HG03378 (cell line): ENCODE measurements around the gene CEP128.

Experiments
- ATAC-seq: cut with Tn5 transposase; IDR thresholded peaks from one replicate; pipeline ENCODE4 v1.9.1; 2021; ENCODE audit warnings: mild to moderate bottlenecking, moderate library complexity; ENCODE audit not compliant: unreplicated experiment

CEP128 gene

DNA sequence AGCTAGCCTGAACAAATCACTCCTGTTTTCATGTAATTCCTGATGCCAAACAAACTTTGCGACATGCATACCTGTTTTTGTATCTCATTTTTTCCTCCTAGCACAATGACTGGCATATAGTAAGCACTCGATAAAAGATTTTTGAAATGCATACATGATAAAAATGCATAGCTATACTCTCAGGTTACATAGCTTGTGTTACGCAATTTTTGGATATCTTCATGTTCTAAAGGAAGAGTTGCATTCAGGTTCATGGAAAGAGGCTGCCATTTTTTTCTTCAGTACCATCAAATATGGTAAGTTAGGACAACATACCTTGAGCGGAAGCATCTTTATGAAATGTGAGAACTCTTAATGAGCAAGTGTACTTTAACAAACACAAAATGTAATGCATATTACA is 445.4 kb downstream of the CEP128 start:
- no peak for ATAC-seq

DNA sequence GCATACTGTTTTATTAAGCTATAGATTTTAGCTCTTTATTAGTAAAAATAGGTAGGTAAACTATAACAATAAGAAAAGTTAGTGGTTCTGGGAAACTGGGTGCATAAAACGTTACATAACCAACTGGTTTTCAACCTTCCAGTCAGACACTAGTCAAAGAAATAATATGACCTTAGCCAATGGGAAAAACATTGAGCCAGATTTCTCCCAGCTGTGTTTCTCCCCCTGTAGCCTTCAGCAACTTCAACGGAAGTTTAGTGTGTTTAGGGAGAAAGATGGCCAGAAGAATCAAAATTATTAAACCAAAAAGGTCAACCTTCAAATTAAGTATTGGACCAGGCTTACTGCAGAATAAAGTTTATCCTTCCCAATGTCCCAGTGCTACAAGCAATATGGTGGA is 446.8 kb downstream of the CEP128 start:
- ATAC-seq: no peak

DNA sequence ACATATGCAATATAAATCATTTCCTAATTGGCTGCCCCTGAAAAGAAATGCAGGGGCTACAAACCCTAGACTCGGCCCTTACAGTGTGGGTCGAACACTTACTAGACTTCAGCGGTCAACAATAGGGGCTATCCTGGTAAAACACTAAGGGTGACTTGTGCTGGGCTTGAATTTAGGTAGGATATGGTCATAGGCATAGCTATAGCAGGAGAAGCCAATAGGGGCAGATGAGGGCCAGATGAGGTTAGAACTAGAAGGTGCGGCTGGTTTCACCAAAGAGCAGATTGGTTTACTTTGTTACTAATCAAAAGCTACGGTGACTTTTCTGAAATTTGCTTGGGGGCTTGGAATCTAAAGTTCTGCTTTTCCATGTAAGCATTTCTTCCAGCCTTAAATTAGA is 447.9 kb downstream of the CEP128 start:
- no peak for ATAC-seq

DNA sequence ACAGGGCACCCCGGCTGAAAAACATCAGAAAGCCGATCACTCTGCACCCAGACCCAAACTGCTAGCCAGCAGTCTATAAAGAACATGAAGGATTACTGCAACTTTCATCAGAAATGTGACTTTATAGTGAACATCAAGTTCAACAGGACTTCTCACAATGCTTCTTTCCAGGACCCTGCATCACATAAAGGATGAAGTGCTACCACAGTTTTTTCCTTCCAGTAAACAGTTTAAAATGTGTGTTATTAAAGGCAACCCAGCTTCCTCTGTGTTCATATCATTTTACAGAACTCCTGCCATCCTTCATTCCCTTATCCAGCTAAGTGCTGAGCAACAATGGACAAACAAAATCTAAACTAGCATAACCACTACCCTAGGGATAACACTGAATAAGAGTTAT is 449.9 kb downstream of the CEP128 start:
- ATAC-seq: no peak

DNA sequence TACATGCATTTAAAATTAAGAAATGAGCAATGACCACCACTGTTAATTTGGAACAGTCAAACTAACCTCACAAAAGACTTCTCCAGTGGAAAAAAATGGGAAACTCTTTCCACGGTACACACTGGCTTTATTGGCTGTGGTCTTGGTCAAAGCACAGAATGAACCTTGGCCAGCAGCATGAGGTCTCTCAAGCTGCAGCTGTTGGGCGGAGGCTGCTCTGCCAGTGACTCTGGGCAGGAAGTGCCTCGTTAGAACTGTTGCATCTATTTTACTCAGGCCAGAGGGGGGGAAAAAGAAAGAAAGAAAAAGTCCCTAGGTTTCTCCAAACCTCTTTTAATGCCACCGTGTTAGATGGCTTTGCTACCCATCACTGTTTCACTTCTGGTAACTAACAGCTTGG is 450.4 kb downstream of the CEP128 start:
- peak; percentile 73 for ATAC-seq

DNA sequence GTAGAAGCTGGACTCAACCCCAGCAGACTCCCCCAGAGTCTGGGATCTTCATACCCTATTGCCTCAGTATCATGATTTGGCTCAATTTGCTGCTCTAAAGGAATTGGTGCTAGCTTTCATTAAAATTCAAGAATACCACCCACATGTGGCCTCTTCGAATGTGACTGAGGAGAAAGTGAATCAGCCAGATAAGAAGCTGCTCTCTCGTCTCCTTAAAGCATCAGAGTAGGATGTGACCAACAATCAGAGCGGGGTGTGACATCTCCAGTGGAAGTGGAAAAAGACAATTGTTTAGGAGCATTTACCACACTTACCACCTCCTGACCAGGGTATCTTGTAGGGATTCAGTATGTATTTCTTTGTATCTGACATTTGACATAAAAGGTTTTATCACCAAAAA is 452.0 kb downstream of the CEP128 start:
- no peak for ATAC-seq

DNA sequence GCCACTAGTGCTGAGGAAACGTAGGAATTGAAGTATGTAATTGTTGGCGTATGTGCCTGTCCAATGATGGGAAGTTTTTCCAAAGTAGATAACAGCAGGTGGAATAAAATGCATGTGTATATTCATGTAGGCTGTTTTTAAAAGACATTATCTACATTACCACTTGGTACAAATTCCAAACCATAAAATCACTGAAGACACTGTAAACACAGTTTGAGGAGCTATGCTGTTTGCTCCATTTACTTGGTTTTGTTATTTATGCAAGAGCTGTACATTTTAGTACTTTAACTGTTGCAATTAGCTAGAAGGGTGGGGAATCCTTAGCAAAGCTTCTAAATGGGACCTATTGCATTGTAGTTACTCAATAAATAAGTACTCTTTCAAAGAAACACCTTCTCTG is 455.8 kb downstream of the CEP128 start:
- no peak for ATAC-seq

DNA sequence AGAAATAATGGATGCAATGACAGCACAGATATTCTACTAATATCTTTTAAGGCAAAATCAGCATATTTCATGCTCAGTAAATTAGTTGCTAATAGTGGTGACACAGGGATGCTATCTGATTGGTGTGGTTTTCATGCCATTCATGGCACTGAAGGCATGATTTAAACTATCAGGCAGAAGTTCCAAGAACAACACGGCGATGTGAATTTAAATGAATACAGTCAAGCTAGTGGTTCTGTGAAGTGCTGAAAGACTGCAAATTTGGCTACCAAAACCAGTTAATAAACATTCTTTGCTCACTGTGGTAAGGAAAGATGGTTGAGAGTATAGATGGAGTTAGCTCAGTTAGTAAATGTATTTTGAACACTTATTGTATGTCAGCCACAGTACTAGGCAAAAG is 458.2 kb downstream of the CEP128 start:
- ATAC-seq: no peak

DNA sequence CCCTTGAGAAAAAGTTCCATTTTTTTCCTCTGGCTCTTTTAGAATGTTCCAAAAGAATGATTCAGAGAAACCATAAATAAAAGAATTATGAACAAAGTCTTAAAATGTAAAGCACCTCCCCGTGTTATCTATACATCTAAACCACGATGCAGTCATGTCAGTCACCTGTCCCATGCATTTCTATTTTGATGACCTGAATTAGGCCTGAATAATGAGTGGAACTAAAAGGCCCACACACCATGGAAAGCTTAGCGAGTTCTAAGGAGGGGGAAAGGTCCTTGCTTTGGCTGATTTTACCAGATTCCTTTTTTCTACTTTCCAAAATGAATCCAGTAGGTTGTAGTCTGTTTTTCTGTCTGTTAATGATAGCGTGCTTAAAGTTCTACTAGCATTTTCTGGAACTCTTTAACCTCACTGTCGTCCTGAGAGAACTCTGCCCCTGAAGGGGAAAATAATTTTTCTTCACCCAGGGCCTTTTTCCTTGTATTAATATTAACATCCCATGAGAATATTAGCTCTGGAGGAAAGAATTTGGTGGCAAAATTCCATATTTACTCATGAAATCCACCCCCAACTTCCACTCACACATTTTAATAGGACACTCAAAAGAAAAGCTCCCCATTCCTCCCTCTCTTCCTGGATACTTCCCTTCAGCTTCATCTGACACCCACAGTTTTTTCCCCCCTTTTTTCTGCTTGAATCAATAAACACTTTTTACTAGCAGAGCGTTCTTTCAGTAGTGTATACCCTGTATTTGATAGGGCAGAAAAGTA is 464.0 kb downstream of the CEP128 start:
- no peak for ATAC-seq

DNA sequence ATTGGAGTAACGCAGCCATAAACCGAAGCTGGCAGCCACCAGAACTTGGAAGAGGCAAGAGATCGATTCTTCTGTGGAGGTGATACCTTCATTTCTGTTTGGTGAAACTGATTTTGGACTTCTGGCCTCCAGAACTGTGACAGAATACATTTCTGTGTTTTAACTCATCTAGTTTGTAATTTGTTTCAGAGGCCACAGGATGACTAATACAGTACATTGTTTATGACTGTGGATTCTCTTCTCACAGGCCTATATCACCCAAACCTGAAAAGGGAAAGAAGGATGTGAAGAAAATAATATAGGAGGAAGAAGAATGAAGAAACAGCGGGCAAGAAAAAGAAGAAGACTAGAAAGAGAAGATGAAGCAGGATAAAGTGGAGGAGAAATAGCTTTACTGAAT is 466.5 kb downstream of the CEP128 start:
- no peak for ATAC-seq

DNA sequence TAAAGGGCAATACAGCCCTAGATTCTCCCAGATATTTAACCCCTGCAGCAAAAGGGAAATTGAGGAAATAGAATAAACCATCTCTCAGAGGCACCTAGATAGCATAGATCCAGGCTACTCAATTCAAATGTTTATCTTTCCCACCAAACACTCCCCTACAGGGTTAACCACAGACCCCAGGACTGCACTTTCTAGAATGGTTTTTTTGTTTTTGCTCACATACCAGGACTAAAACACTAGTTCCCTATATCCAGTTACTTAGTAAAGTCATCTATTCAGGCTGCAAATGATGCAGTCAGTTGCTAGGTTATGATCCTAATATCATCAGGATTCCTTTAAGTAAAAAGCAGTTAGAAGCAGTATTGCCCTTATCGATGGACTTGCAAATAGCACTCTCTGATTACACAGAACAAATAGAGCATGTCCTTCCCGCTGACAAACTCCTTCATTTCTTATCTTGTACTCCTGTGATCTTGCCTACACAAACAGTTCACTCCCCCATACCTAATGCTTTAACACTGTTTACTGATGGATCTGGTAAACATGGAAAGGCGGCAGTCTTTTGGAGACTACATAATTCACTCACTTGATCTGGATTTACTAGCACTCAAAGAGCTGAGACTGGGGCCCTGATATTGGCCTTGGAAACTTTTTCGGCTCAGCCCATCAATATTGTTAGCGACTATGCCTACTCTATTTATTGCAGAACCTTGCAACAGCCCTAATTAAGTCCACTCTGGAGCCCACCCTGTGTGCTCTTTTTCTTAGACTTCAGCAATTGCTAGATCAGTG is 473.0 kb downstream of the CEP128 start:
- ATAC-seq: no peak

DNA sequence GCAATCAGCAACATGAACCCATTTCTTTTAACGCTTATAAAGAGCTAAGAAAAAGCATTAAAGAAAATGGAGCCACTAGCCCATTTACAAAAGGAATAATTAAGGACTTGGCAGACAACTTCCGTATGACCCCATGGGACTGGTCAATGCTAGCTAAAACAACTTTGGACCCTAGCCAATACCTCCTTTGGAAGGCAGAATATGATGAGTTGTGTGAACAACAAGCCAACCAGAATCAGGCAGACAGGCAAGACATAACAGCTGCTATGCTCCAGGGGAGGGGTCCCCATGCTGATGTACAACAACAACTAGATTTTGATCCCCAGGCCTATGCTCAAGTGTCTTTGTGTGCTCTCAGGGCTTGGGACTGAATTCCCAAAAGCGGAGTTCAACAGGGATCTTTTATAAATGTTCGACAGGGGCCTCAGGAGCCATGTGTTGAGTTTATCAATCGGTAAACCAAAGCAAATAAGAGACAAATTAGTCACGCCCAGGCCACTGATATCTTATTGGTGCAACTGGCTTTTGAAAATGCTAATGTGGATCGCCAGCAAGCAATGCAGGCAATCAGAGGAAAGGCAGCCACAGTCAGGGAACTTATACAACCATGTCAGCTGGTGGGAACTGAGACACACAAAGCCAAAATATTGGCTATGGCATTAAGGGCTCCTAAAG is 475.9 kb downstream of the CEP128 start:
- ATAC-seq: no peak

DNA sequence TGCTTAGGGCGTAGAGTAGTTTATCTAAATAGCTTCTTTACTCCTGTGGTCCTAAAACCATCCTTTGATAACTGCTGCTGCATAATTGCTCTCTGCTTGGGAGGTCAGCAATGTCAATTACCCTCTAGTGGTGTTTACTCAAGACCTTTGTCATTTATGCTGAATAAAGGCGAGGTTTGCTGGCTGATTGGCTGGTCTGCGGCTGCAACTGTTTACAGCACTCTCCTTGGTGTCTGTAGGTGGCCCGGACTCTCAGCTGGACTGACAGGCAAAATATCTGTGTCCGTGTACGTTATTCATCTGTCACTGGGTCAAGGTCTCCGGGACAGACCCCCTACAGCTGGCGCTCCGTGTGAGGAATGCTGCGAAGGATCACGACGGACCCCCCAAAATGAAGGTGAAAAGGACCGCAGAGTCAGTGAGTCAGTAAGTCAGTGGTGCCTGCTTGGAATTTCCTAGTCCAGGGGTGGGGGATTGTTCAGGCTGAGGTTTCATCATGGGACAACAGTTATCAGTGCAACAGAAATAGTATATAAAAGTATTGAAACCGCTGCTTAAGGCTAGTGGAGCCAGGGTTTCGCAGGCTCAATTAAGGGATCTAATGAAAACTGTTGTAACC is 476.9 kb downstream of the CEP128 start:
- no peak for ATAC-seq

DNA sequence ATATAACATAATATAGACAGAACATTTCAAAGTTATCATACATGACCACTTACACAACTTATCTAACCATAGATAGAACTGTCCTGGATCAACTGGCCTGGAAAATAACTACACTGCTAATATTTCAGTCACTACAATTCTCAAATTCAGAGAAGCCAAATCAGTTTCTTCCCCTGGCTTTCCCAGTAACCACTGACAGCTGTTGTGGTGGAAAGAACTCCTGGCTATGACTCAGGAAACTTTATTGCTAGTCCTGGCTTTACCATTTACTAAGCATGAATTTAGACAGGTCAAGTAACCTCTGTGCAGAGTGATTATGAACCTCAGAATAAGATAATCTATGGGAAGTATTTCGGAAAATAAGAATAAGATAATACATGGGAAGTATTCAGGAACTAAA is 485.3 kb downstream of the CEP128 start:
- no peak for ATAC-seq

DNA sequence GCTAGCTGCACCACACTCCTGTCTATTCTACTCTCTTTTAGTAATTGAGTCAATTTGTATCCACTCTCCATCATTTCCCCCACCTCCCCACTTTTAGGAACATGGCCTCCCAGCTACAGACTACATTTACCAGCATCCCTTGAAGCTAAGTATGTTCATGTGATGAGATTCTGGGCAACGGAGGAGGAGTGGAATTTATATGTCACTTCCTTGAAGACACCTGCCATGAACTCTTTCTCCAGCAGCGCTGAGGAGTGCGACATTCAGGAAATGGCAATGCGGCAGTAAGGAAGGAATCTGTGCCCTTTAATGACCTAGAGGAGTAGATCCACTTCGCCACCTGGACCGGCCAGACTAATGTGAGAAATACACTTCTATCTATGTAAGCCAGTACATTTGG is 486.5 kb downstream of the CEP128 start:
- no peak for ATAC-seq

DNA sequence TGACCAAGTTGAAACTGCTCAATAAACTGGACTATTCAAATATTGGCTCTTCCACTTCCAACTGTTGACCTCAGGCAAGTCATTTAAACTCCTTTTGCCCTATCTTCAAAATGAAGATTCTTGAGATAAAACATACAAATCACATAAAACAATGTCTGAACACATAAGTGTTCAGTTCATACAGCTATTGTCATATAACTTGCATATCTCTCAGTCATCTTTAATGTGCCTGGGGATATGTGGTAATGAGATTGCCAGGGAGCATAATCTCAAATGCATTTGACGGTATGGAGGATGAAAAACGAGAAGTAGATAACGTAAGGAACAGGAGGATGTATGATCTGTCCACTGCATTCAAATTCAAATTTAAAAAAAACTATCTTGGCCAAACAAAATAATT is 493.3 kb downstream of the CEP128 start:
- no peak for ATAC-seq

DNA sequence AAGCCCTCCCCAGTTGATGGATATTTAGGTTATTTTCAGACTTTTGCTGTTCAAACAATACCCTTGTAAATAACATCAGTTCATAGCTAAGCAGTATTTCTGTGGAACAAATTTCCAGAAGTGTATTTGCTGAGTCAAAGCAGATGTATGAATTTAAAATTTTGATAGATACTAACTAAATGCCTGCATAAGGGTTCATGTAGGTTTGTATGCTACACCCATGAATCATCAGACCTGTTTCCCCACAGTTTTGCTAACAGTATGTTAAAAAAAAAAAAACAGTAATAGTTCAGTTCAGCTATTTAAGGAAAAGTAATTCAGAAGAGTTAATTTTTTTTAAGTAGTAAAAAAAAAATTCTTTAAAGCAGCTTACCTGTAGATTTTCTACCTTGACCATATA is 494.1 kb downstream of the CEP128 start:
- ATAC-seq: no peak
